ENCODE data around the gene CYP11A1.

Gene CYP11A1

GRCh38 chr15:74300057-74300795 is 67.2 kb downstream of the CYP11A1 start:
- no peaks in the 10 kb centered on the region for H3K36me3 Mint-ChIP-seq (ENCODE audit: low read depth)
- no peak for DNase-seq
- no peak overlapping the region for H3K27ac Mint-ChIP-seq
- no peak overlapping the region for H3K4me3 Mint-ChIP-seq
- H3K9me3 Mint-ChIP-seq: no peaks in the 10 kb centered on the region
- peaks cover 38% of the 10 kb centered on the region for H3K27me3 Mint-ChIP-seq (ENCODE audit: low read depth, poor library complexity)
- TF ChIP-seq CTCF (IDR thresholded peaks at IDR 0.05): no peak
- H3K4me1 Mint-ChIP-seq: peaks cover 51% of the 10 kb centered on the region

GRCh38 chr15:74297887-74298286 is 69.6 kb downstream of the CYP11A1 start:
- no peak for TF ChIP-seq CTCF (IDR thresholded peaks at IDR 0.05)
- Mint-ChIP-seq H3K4me1 (peaks cover 27% of the 10 kb centered on the region), H3K9me3 (no peaks in the 10 kb centered on the region), H3K4me3 (no peak overlapping the region), H3K36me3 (ENCODE audit: low read depth) (no peaks in the 10 kb centered on the region), H3K27ac (no peak overlapping the region), H3K27me3 (ENCODE audit: low read depth, poor library complexity) (peaks cover 34% of the 10 kb centered on the region)
- DNase-seq: no peak

GRCh38 chr15:74295800-74296199 is 71.6 kb downstream of the CYP11A1 start:
- no peaks in the 10 kb centered on the region for H3K9me3 Mint-ChIP-seq
- TF ChIP-seq CTCF (IDR thresholded peaks at IDR 0.05): no peak

GRCh38 chr15:74294010-74294409 is 73.4 kb downstream of the CYP11A1 start:
- no peak for DNase-seq
- no peaks in the 10 kb centered on the region for H3K36me3 Mint-ChIP-seq (ENCODE audit: low read depth)
- H3K27me3 Mint-ChIP-seq (ENCODE audit: low read depth, poor library complexity): peaks cover 11% of the 10 kb centered on the region
- peaks cover 13% of the 10 kb centered on the region for H3K4me1 Mint-ChIP-seq
- TF ChIP-seq CTCF (IDR thresholded peaks at IDR 0.05): no peak
- H3K9me3 Mint-ChIP-seq: no peaks in the 10 kb centered on the region
- H3K4me3 Mint-ChIP-seq: no peak overlapping the region
- H3K27ac Mint-ChIP-seq: no peak overlapping the region

More at GRCh38 chr15:74295800-74296199, 71.6 kb downstream of the CYP11A1 start:
- no peak overlapping the region for H3K27ac Mint-ChIP-seq
- H3K4me3 Mint-ChIP-seq: no peak overlapping the region
- H3K27me3 Mint-ChIP-seq (ENCODE audit: low read depth, poor library complexity): peaks cover 23% of the 10 kb centered on the region
- DNase-seq: no peak
- H3K4me1 Mint-ChIP-seq: peaks cover 19% of the 10 kb centered on the region
- no peaks in the 10 kb centered on the region for H3K36me3 Mint-ChIP-seq (ENCODE audit: low read depth)

- Mint-ChIP-seq H3K27ac (no peak overlapping the region), H3K27me3 (ENCODE audit: low read depth, poor library complexity) (peaks cover 6% of the 10 kb centered on the region), H3K36me3 (ENCODE audit: low read depth) (no peaks in the 10 kb centered on the region), H3K9me3 (no peaks in the 10 kb centered on the region), H3K4me3 (no peak overlapping the region), H3K4me1 (peaks cover 14% of the 10 kb centered on the region)
- TF ChIP-seq CTCF (IDR thresholded peaks at IDR 0.05): no peak
- no peak for DNase-seq
Observed at GRCh38 chr15:74293021-74293810, 74.2 kb downstream of the CYP11A1 start.
